T-helper 1 cell (primary cell): ENCODE measurements around the gene NUTM2D.
A peak's percentile ranks its signal among the peaks of the same experiment; 100 is the strongest.
"Not testable (repeated sequence)": the region's sequence is repeated elsewhere in the genome, so short reads cannot be mapped to it uniquely, and the experiment has no call there.

ENCODE experiments used
- DNase-seq, 5 donors: peaks; one replicate each; pipeline ENCODE4 v3.0.0-alpha.2; 2012 to 2020
- total RNA-seq, 4 donors: gene quantifications; one replicate each; lab custom pipeline; 2026; lab: John Stamatoyannopoulos, UW

The NUTM2D gene, protein sequence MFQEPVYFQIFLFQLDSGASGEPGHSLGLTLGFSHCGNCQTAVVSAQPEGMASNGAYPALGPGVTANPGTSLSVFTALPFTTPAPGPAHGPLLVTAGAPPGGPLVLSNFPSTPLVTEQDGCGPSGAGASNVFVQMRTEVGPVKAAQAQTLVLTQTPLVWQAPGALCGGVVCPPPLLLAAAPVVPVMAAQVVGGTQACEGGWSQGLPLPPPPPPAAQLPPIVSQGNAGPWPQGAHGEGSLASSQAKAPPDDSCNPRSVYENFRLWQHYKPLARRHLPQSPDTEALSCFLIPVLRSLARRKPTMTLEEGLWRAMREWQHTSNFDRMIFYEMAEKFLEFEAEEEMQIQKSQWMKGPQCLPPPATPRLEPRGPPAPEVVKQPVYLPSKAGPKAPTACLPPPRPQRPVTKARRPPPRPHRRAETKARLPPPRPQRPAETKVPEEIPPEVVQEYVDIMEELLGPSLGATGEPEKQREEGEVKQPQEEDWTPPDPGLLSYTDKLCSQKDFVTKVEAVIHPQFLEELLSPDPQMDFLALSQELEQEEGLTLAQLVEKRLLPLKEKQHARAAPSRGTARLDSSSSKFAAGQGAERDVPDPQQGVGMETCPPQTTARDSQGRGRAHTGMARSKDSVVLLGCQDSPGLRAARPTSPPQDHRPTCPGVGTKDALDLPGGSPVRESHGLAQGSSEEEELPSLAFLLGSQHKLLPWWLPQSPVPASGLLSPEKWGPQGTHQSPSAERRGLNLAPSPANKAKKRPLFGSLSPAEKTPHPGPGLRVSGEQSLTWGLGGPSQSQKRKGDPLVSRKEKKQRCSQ
- 0.47 to 1.1 (median 0.99) reads per million in 4 donors for total RNA-seq

DNA sequence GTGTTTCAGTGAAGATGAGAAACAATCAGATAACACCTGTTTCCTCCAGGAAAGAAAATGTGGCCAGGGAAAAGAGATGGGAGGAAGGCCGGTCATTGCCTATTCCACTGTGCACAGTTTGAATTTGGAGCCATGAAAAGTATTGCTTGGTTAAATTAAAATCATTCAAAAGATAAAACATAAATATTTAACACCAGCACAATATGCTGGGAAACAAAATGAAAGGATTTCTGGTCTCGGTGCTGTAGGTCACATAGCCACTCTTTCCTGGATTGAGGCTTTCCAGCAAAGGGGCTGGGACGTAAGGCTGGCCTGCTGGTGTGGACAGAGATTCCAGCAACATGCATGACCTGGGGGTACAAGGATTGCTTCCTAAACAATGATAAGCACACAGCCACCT lies at the start of gene NUTM2D:
TSS of gene NUTM2D (plus strand) at position 301 of the 400 bp plus-strand sequence. CDS start 522 bp downstream, outside the sequence.
- not testable (repeated sequence) for DNase-seq

DNA sequence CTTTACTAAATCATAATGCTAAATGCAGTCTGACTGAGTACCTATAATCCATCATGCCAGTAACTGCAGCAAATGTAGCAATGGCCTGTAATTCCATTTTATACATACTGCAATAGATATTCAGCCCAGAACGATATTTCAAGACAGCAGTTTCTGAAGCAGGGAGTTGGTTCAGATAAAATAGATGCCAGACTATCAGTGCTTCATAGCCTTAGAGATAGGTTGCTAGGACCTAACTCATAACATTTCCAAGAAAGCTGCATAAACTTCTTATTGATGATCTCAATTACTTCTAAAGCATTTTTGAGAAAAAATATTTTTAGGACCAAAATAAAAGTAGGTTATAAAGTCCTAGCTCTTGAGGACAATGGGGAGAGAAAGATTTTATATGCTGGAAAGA lies 48.8 kb upstream of the NUTM2D start:
- not testable (repeated sequence) for DNase-seq

DNA sequence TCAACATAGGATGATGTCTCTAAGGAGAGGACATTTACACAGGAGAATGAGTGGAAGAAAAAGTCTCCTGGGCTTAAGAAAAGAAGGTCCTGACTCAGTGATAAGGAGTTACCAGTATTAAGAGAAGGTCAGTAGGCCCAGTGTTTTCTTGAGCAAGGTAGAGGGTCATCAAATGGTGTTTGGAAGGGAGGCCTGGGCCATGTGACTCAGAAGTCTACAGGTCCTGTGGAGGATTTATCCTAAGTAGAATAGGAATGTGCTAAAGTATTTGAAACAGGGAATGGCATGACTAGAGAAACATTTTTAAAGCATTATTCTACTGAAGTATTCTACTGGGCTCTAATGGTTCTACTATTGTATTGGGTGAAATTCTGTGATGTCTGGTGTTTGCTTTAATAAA lies 47.9 kb upstream of the NUTM2D start:
- not testable (repeated sequence) for DNase-seq

DNA sequence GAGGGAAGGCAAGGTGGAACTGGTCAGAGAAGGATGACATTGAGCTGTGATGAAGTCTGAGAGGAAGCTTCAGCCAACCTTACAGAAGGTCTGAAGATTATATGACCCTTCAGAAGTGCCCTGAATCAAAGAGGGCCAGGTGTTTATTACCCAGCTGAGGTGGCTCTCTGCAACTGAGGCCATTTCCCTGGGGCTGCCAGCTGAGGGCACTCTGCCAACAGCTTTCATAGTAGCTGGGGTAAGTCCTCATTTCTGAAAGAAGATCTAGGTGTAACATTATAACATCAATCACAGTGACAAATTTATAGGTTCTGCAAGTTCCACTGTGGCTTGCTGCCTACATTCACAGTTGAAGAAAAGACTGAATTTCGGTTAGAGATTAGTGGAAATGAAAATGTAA lies 46.0 kb upstream of the NUTM2D start:
- DNase-seq: not testable (repeated sequence)

DNA sequence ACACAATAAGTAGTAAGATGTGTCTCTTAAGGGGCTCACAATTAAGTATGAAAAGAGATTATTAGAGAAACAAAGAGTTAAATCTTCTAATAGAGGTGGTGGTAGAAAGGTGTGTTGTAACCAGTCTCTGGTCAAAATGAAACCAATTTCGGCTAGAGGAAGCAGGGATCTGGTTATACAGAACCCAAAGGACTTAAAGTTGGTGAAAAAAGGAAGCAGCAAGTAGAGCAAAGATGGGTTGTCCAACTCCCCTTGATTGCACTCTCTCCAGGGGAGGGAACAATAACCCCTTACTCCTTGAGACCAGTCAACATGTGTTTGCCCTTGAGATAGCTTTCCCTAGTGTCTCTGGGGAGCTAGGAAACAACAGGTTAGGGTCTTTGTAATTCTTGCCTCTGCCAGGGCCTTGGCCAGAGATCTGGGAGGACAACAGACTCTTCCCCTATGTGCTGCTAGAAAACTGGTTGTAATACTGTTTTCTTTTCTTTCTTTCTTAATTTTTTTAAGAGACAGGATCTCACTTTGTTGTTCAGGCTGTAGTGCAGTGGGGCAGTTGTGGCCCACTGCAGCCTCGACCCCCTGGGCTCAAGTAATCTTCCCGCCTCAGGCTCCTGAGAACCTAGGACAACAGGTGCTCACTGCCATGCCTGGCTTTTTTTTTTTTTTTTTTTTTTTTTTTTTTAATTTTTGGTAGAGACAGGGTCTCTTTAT lies 43.7 kb upstream of the NUTM2D start:
- DNase-seq: not testable (repeated sequence)

DNA sequence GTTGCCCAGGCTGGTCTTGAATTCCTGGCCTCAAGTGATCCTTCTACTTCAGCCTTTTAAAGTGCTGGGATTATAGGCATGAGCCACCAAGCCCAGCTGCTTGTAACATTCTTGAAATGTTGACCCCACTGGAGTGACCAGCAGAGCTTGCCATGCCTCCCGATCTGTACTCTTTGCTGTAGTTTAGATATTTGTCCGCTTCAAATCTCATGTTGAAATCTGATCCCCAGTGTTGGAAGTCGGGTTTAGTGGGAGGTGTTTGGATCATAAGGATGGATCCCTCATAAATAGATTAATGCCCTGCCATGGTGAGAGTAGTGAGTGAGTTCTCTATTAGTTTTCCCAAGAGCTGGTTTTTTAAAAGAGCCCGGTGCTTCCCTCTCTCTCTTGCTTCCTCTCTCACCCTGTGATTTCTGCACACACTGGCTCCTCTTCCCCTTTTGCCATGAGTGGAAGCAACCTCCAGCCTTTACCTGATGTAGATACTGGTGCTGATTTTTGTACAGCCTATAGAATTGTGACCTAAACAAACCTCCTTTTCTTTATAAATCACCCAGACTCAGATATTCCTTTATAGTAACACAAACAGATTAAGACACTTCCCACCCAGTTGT lies 43.1 kb upstream of the NUTM2D start:
- DNase-seq: not testable (repeated sequence)

DNA sequence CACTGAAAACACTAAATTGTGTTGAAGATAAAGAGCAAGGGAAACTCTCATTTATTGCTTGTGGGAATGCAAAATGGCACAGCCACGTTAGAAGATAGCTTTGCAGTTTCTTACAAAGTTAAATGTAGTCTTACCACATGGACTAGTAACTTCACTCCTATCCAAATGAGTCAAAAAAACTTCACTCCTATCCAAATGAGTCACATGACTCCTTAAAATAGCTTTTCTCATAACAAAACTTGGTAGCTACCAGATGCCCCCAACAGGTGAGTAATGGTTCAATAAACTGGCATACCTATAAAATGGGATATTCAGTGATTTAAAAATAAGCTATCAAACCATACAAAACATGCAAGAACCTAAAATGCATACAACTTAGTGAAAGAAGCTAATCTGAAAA lies 36.0 kb upstream of the NUTM2D start:
- peak in 1 of 5 donors; percentile 13 for DNase-seq

DNA sequence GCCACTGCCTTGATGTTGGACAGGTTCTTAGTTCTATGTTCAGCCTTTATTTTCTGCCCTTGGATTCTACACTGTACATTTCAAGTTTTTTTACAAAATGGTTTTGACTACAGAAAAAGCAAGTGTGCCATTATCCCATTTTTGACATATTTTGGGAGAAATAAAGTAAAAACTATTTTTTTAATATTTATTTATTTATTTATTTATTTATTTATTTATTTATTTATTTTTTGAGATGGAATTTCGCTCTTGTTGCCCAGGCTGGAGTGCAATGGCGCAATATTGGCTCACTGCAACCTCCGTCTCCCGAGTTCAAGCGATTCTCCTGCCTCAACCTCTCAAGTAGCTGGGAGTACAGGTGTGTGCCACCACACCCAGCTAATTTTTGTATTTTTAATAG lies 33.0 kb upstream of the NUTM2D start:
- DNase-seq: not testable (repeated sequence)

DNA sequence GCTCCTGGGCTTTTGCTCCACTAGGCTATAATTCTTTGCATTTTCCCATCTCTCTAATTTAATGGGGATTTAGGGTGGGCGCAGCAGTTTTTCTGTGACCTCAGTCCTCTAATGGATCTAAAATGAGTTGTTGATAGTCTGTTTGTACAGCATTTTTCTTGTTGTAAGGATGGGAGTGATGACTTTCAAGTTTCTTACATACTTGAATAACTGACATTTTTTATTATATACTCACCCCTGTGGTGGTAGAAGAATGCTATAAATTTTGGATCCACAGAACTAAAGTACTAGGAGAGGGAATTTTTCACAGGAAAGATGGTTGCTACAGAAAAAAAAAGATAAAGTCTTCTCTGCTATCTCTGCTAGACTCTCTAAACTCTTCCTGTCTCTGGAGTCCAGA lies 29.6 kb upstream of the NUTM2D start:
- not testable (repeated sequence) for DNase-seq

DNA sequence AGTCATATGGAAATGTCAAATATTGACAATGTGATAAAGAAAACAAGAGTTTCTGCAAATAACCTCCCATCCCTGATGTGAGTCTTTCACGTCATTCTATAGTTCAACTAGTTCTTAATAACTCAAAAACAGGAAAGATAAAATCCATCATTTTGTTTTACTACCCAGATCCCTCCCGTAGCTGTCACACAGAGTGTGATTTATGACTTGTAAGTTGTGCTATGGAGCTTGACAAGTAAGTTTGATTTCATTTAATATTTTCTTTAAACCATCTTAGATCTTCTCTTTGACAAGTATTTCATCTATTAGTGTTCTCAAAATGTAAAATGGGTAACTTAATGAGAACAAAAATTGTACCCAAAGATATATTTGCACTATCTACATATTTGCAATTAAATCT lies 28.4 kb upstream of the NUTM2D start:
- DNase-seq: not testable (repeated sequence)

DNA sequence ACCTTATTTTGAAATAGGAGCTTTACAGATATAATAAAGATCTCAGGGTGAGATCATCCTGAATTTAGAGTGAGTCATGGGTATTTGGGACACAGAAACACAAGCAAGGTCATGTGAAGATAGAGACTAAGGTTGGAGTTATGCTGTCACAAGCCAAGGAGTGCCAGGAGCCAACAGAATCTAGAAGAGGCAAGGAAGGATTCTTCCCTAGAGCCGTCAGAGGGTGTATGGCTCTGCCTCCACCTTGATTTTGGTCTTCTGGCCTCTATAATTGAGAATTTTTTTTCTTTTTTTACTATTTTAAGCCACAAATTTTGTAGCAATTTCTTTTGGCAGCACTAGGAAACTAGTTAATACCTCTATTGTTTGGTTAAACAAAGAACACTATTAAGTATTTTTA lies 24.9 kb upstream of the NUTM2D start:
- DNase-seq: not testable (repeated sequence)

DNA sequence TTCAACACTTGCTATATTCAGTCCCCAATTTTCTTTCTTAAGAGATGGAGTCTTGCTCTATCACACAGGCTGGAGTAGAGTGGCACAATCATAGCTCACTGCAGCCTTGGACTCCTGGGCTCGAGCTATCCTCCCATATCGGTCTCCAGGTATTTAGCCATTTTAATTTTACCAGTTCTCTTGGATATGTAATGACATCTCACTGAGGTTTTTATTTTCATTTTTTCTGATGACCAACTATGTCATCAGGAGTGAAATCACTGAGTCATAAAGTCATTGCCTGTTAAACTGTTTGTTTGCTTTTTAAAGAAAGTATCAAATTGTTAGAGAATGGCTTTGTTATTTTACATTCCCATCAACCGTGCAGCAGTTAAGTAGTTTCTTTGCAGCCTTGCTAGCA lies 17.1 kb upstream of the NUTM2D start:
- not testable (repeated sequence) for DNase-seq

DNA sequence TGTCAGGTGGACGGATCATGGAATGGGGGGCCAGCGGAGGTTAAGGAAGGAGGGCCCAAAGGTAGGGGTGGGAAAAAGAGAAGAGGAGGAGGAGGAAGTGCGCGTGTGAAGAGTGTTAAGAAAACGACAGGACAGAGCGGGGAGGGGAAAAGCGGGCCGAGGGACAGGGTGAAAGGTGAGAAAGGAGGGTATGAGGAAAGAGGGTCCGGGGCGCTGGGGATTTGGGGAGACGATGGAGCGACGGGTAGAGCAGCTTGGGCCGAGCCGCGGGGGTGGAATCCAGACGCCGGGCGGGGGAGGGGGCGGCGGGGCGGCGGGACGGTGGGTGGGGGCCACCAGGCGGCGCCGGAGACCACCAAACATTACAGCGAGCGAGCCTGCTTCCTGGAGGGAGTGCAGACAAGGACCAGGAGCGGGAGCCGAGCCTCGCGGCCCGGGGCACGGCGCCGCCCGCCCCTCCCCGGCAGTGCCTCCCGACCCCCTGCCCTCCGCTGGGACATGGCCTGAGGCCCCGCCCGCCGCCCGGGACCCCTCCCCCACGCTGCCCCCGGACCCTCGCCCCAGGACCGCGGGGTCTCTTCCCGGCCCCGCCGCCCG lies 15.9 kb upstream of the NUTM2D start:
- DNase-seq: peak in 1 of 5 donors; percentile 6

DNA sequence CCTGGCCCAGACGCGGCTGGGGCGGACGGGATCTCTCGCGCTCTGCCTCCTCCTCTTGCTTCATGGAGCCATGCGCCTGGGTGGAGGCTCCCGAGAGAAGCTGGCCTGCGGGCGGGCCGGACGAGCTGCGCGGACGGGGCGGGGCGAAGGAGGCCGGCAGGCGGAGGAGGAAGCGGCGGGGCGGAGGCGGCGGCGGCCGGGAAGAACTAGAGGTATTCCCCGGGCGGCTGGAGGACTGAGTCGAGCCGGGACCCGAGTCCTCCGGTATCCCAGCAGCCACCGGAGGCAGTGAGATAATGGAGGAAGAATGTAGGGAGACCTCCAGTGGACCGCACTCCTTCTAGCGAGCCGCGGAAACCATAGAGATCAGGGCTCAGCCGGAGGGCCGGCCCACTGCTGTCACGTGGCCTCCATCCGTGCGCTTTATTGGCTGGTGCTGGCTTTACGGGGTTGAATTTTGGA lies 15.3 kb upstream of the NUTM2D start:
- DNase-seq: peak; percentile 48 to 79 (median 65)

DNA sequence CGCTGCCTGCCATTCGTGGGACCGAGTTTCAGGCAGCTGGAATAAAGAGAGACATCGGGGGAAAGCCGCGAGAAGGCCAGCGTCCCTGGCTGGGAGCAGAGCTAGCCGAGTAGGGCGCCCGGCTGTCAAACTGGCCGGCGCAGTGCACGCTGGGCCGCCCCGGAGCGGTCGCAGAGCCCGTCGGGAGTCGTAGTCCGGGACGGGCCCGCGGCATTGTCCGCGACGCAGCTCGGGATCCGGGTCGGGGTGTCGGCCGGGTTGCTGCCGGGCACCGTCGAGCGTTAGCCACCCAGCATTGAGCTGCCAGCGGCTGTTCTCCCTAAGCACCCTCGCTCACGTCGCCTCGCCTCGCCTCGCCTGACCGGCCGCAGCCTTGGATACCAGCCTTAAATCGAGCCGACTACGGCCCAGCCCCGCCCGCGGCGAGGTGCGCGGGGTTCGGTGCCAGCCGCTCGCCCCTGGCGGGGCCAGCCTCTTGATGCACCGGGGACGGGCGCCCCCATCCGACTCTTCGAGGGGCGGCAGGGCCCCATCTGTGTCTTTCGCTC lies 14.8 kb upstream of the NUTM2D start:
- DNase-seq: peak; percentile 49 to 83 (median 69)

DNA sequence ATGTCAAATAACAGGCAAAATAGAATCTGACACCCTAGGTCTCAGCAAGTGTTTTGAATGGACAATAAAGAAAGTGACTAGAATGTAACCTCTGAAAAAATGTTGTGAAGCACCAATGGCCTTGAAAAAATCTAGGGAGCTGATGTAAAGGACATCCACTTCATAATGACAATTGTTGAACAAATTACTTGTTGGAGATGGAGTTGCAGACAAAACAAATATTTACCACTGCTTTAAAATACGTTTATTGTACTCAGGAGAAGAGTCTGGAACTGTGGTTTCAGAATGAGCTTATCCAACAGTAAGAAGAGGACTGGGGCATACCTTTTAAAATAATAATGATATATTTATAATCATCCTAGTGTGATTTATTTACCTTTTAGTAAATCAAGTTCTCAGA lies 11.8 kb upstream of the NUTM2D start:
- not testable (repeated sequence) for DNase-seq

DNA sequence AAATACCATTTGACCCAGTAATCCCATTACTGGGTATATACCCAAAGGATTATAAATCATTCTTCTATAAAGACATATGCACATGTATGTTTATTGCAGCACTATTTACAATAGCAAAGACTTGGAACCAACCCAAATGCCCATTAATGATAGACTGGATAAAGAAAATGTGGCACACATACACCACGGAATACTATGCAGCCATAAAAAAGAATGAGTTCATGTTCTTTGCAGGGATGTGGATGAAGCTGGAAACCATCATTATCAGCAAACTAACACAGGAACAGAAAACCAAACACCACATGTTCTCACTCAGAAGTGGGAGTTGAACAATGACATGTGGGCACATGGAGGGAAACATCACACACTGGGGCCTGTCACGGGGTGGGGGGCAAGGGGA lies 7.4 kb upstream of the NUTM2D start:
- DNase-seq: not testable (repeated sequence)

DNA sequence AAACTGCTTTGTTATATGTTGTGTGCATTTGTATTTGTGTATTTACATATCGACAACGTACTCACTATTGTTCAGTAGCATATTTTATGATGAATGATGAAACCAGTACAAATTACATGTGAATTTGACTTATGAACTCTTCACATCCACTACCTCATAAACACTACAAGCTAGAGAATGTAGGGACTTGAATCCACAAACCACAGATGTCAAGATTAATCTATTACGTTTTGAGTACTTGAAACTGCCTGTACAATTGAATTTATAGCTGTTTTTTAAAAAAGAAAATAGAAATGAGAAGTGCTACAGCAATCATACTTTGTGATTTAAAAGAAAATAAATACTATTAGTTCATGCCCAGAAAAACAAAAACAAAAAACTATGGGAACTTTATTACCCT lies 4.7 kb upstream of the NUTM2D start:
- DNase-seq: not testable (repeated sequence)

DNA sequence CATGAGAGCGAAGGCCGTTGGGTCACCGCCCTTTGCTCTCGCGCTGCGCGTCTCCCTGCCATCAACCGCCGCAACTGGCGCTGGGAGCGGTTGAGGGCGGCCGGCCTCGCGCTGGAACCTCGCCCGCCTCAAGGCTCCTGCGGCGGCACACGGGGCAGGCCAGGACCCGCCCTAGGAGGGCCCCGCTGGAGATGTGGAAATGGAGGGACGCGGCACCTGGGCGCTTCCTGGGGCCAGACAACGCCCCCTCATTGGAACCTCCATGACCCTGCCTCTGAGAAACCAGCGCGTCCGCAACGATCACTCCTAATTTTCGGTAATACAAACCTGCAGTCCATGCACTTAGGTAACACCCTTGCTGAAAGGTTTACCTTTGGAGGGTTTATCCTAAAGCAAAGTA lies 2.4 kb upstream of the NUTM2D start:
- not testable (repeated sequence) for DNase-seq

DNA sequence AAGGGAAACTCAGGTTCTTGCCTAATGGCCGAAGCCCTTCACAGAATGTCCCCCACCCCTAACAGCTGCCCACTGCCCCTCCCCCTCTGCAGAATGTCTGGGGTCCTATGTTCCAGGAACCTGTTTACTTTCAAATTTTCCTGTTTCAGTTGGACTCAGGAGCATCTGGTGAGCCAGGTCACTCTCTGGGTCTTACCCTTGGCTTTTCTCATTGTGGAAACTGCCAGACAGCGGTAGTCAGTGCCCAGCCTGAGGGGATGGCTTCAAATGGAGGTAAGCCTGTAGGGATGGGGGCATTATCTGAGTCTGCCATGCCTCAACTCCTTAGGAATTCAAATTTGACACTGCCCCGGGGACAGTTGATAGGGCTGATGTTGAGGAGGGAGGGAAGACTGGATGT lies 615 bp downstream of the NUTM2D start:
- DNase-seq: not testable (repeated sequence)

DNA sequence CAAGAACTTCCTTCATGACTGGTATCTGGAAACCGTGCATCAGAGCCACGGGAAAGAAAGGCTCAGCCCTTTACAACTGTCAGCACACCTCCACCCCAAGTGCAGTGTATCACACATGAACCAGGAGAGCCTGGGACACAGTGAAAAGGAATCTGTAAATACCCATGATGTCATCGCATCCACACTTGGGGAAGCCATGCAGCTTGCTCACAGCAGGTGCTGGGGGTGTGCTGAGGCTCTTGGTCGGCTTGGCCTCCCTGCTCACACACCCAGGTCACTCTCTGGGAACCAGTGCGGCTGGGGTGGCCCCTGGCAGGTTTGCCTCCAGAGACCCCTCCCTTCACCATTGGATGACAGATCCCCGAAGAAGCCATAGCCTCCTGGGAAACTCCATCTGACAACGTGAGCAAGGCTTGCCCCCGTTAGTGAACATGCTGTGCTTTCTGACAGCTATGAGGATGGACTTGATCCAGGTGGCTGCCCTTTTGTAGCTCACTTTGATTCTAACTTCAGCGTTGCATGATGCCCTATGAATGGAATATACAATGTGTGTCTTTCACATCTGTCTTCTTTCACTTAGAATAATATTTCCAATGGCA lies 12.1 kb downstream of the NUTM2D start:
- not testable (repeated sequence) for DNase-seq
